ENCODE measurements around the gene NPIPB2.

DNA sequence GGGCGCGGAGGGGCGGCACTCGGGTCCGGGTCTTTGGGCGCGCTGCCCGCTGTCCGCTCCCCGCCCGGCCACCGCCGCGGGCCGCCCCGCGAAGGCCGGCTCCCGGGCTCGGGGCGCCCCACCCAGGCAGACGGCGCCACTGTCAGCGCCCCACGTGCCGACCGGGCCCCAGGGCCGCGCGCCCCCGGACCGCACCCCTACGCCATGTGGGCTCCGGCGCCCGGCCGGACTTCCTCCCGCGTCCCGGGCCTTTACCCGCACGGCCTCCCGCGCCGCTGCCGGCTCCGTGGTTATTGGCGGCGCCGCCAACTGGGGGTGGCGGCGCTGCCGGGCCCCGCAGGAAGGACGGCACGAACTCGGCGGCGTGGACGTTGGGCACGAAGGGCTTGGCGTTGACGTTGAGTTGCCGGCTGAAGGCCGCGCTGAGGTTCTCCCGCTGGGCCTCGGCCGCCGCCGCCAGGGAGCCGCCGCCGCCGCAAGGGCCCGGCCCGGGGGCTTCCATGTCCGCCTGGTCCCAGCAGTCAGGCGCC is 26.7 kb downstream of the NPIPB2 start:
- no peak for TF ChIP-seq ZNF384 (IDR thresholded peaks at IDR 0.05)
- no peak for TF ChIP-seq FOXA1 (IDR thresholded peaks at IDR 0.05)
- no peak for TF ChIP-seq L3MBTL2 (conservative IDR thresholded peaks at IDR 0.05)
- TF ChIP-seq SP1 (IDR thresholded peaks at IDR 0.05), result no peak
- TF ChIP-seq, protein P1, sequence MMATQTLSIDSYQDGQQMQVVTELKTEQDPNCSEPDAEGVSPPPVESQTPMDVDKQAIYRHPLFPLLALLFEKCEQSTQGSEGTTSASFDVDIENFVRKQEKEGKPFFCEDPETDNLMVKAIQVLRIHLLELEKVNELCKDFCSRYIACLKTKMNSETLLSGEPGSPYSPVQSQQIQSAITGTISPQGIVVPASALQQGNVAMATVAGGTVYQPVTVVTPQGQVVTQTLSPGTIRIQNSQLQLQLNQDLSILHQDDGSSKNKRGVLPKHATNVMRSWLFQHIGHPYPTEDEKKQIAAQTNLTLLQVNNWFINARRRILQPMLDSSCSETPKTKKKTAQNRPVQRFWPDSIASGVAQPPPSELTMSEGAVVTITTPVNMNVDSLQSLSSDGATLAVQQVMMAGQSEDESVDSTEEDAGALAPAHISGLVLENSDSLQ (IDR thresholded peaks at IDR 0.05), result no peak
- no peak for TF ChIP-seq BHLHE40 (IDR thresholded peaks at IDR 0.05; ENCODE audit: borderline replicate concordance)
- no peak for TF ChIP-seq TARDBP (IDR thresholded peaks at IDR 0.05)
- TF ChIP-seq FOXM1 (IDR thresholded peaks at IDR 0.05; ENCODE audit: borderline replicate concordance), result no peak
- no peak for TF ChIP-seq SUZ12 (IDR thresholded peaks at IDR 0.05)
